Glutamatergic neuron (in vitro differentiated cells): ENCODE results near the gene RALGPS1. TPM values are rescaled to one million over a fixed set of nuclear protein-coding genes. Genes with fewer than 3 reads are reported as not detected.

Experiments used
- DNase-seq: peaks from one replicate; pipeline ENCODE4 v3.0.0; 2022
- H3K27ac Mint-ChIP-seq: one replicate; pipeline ENCODE4 v1.8.0; 2020; ENCODE audit warnings: mild to moderate bottlenecking, mixed read lengths, inconsistent platforms; ENCODE audit not compliant: unreplicated experiment
- H3K27me3 Mint-ChIP-seq: one replicate; pipeline ENCODE4 v1.8.0; 2020; ENCODE audit warnings: mild to moderate bottlenecking, moderate library complexity, mixed read lengths, inconsistent platforms; ENCODE audit not compliant: unreplicated experiment
- H3K36me3 Mint-ChIP-seq: one replicate; pipeline ENCODE4 v1.8.0; 2020; ENCODE audit warnings: mild to moderate bottlenecking, mixed read lengths, inconsistent platforms; ENCODE audit not compliant: unreplicated experiment
- H3K4me1 Mint-ChIP-seq: one replicate; pipeline ENCODE4 v1.8.0; 2020; ENCODE audit warnings: mild to moderate bottlenecking, low read depth, mixed read lengths, inconsistent platforms; ENCODE audit not compliant: unreplicated experiment
- H3K4me3 Mint-ChIP-seq: one replicate; pipeline ENCODE4 v1.8.0; 2020; ENCODE audit warnings: mild to moderate bottlenecking, mixed read lengths, inconsistent platforms; ENCODE audit not compliant: unreplicated experiment
- H3K9me3 Mint-ChIP-seq: one replicate; pipeline ENCODE4 v1.8.0; 2020; ENCODE audit warnings: mild to moderate bottlenecking, moderate library complexity, mixed read lengths, inconsistent platforms; ENCODE audit not compliant: unreplicated experiment
- CTCF ChIP-seq: fragments of 200-600 bp; sonication (generic); IDR thresholded peaks from one replicate; pipeline ENCODE4 v1.5.0; 2021; ENCODE audit not compliant: partially characterized antibody, unreplicated experiment
- total RNA-seq: library from RNA; stranded (reverse); fragmentation: NEBNext Ultra II Directional; extraction: Animal tissue kit (Norgen Biotek cat#: 25700); gene quantifications from one replicate; pipeline ENCODE4 v1.2.1, GENCODE V29; 2021; ENCODE audit not compliant: unreplicated experiment

Gene RALGPS1
- total RNA-seq, 1 donor from 2014 or later: 23.8 TPM

- no peak for DNase-seq
- H3K27me3 Mint-ChIP-seq: peaks cover 2% of the 10 kb centered on the region
- no peak overlapping the region for H3K27ac Mint-ChIP-seq
- no peak overlapping the region for H3K4me3 Mint-ChIP-seq
- peaks cover 2% of the 10 kb centered on the region for H3K4me1 Mint-ChIP-seq
- no peaks in the 10 kb centered on the region for H3K36me3 Mint-ChIP-seq
- no peaks in the 10 kb centered on the region for H3K9me3 Mint-ChIP-seq
- no peak for TF ChIP-seq CTCF
These were observed 288.0 kb downstream of the RALGPS1 start for GRCh38 chr9:127202461-127203169.

GRCh38 chr9:127203681-127204327, 289.2 kb downstream of the RALGPS1 start:
- no peak overlapping the region for H3K27ac Mint-ChIP-seq
- no peaks in the 10 kb centered on the region for H3K4me1 Mint-ChIP-seq
- no peak overlapping the region for H3K4me3 Mint-ChIP-seq
- peak; percentile 12 for DNase-seq
- peaks cover 2% of the 10 kb centered on the region for H3K27me3 Mint-ChIP-seq
- H3K36me3 Mint-ChIP-seq: no peaks in the 10 kb centered on the region
- no peaks in the 10 kb centered on the region for H3K9me3 Mint-ChIP-seq
- no peak for TF ChIP-seq CTCF

- Mint-ChIP-seq H3K9me3 (no peaks in the 10 kb centered on the region), H3K36me3 (no peaks in the 10 kb centered on the region), H3K27me3 (peaks cover 2% of the 10 kb centered on the region), H3K4me3 (no peak overlapping the region), H3K27ac (no peak overlapping the region), H3K4me1 (no peaks in the 10 kb centered on the region)
- DNase-seq: peak; percentile 40
- no peak for TF ChIP-seq CTCF
These were observed 290.3 kb downstream of the RALGPS1 start for GRCh38 chr9:127204771-127205470.

- Mint-ChIP-seq H3K9me3 (peaks cover 2% of the 10 kb centered on the region), H3K4me1 (no peaks in the 10 kb centered on the region), H3K36me3 (no peaks in the 10 kb centered on the region), H3K27me3 (peaks cover 3% of the 10 kb centered on the region), H3K27ac (no peak overlapping the region), H3K4me3 (no peak overlapping the region)
- TF ChIP-seq CTCF: no peak
- peak; percentile 0 for DNase-seq
These were observed 291.4 kb downstream of the RALGPS1 start for GRCh38 chr9:127205952-127206351.
